H1 (cell line): Measurements from ENCODE around the gene HSPA4. TPM values are rescaled to one million over a fixed set of nuclear protein-coding genes. Genes with fewer than 3 reads are reported as not detected.

Source experiments
- CREB1 ChIP-seq: IDR thresholded peaks from 2 replicates; pipeline ENCODE4 v1.6.1; 2012; ENCODE audit warnings: inconsistent platforms
- EGR1 ChIP-seq: IDR thresholded peaks from 2 replicates; pipeline ENCODE4 v1.6.1; 2011; ENCODE audit warnings: low read depth, low read length, borderline replicate concordance
- RAD21 ChIP-seq, 2 experiments: IDR thresholded peaks in 1 of 2; conservative IDR thresholded peaks in 1 of 2; 2 replicates each; pipeline ENCODE4 v1.6.1; 2011; ENCODE audit warnings: low read depth in 2 of 2, low read length in 2 of 2, improper control_type of control experiment in 1 of 2, inconsistent platforms in 1 of 2, mild to moderate bottlenecking in 1 of 2, moderate library complexity in 1 of 2
- TEAD4 ChIP-seq: IDR thresholded peaks from 2 replicates; pipeline ENCODE4 v1.6.1; 2012; ENCODE audit warnings: low read depth, low read length, inconsistent platforms, mixed read lengths
- polyA plus RNA-seq, 7 experiments: library from polyadenylated mRNA; depleted of rRNA in 3 of 7; stranded (reverse) in 5 of 7; unstranded in 2 of 7; fragments of >200 nt in 5 of 7; fragments of 200-250 nt in 2 of 7; gene quantifications; 1 replicate in 5 of 7; 2 replicates in 1 of 7; 4 replicates in 1 of 7; pipeline versions ENCODE4 v1.2.1 to v1.2.3, GENCODE V29; 2011 to 2013; ENCODE audit warnings: missing spikeins in 2 of 7, mixed read lengths in 2 of 7
- total RNA-seq: library from RNA; stranded (reverse); fragmentation: NEBNext Ultra II Directional; extraction: Animal tissue kit (Norgen Biotek cat#: 25700); gene quantifications from 2 replicates; pipeline ENCODE4 v1.2.1, GENCODE V29; 2021

HSPA4 gene
- total and polyA plus RNA-seq, 2 of the 8 experiments (the other 6 are each of a cell fraction or from before 2014, with no cell fraction given), result 28.9 to 445 TPM

DNA sequence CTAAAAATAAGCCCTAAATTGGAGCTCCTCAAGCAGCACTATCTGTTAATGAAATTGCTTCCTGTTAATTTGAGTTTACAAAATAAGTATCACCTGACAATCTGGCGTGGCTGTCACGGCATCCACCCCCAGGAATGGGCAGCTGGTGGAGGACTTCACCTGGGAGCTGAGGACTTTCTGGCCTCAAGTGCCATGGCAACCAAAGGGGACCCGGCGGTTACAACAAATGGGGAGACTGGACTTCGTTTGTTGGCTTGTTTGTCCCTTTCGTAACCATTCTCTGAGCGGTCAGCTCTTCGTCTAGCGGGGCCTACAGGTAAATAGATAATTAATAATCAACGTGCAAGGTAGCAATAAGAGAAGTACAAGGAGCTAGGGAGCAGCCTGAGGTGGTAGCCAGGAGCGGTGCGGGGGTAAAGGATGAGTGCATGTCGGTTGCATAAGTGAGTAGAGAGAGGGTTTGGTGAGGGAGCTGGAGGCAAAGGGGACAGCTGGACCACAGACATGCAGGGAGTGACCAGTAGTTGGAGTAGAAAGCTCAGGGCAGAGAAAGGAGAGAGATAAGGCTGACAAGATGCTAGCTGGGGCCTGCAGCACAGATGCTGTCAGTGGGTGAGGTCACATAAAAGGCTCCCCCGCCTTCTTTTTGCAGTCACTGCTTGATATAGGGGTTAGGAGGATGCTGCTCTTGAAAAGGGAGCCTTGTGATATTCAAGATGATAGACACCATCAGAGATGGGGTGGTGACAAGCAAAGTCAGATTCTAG lies 62.5 kb downstream of the HSPA4 start (continued):
- no peak for TF ChIP-seq CREB1
- TF ChIP-seq RAD21 (IDR thresholded peaks at IDR 0.05 in 1 of 2, conservative IDR thresholded peaks at IDR 0.05 in 1 of 2; ENCODE audit: low read depth in 2 of 2, low read length in 2 of 2), result no peak
- TF ChIP-seq TEAD4, result no peak
- no peak for TF ChIP-seq EGR1
- TF ChIP-seq, all 59 proteins: peak for 0
